CD4-positive, alpha-beta T cell treated with Interleukin-10 for 1 hour (primary cell): ENCODE results near the gene KIF18B.

Experiments used
- DNase-seq: peaks from one replicate; pipeline ENCODE4 v3.0.0-alpha.2; 2020

Gene KIF18B

GRCh38 chr17:44903012-44903685 lies 44.4 kb downstream of the KIF18B start:
- no peak for DNase-seq

- no peak for DNase-seq
These were observed 45.3 kb downstream of the KIF18B start for GRCh38 chr17:44902135-44902760.

GRCh38 chr17:44901411-44901921 lies 46.1 kb downstream of the KIF18B start:
- no peak for DNase-seq

- DNase-seq = no peak
These were observed 46.7 kb downstream of the KIF18B start for GRCh38 chr17:44900894-44901293.

GRCh38 chr17:44899074-44899782 lies 48.3 kb downstream of the KIF18B start, which contains the start of gene EFTUD2:
EFTUD2 (minus strand) TSS chr17:44899445; CDS start chr17:44894521, 4,924 bp downstream.
- peak; percentile 93 for DNase-seq

GRCh38 chr17:44898768-44899073 lies 48.9 kb downstream of the KIF18B start:
- peak; percentile 35 for DNase-seq

- no peak for DNase-seq
These were observed 52.9 kb downstream of the KIF18B start for GRCh38 chr17:44894642-44895041.

GRCh38 chr17:44892250-44892649 lies 55.3 kb downstream of the KIF18B start:
- no peak for DNase-seq

- DNase-seq = no peak
These were observed 58.6 kb downstream of the KIF18B start for GRCh38 chr17:44889003-44889402.

- DNase-seq = peak; percentile 25
These were observed 59.3 kb downstream of the KIF18B start for GRCh38 chr17:44887971-44888954.

GRCh38 chr17:44887016-44887415 lies 60.6 kb downstream of the KIF18B start:
- DNase-seq = no peak

- no peak for DNase-seq
These were observed 62.6 kb downstream of the KIF18B start for GRCh38 chr17:44884941-44885340.

GRCh38 chr17:44881145-44881544 lies 66.4 kb downstream of the KIF18B start:
- DNase-seq = no peak

GRCh38 chr17:44880062-44880461 lies 67.5 kb downstream of the KIF18B start:
- no peak for DNase-seq

- no peak for DNase-seq
These were observed 68.2 kb downstream of the KIF18B start for GRCh38 chr17:44879376-44879775.

- DNase-seq = peak; percentile 41
These were observed 68.8 kb downstream of the KIF18B start for GRCh38 chr17:44878627-44879221.

- DNase-seq = no peak
These were observed 70.5 kb downstream of the KIF18B start for GRCh38 chr17:44877121-44877520.

GRCh38 chr17:44875761-44876160 lies 71.8 kb downstream of the KIF18B start:
- DNase-seq = no peak
